ENCODE measurements around the gene MICAL3.
"Not testable (repeated sequence)": the region's sequence is repeated elsewhere in the genome, so short reads cannot be mapped to it uniquely, and the experiment has no call there.

MICAL3 gene

DNA sequence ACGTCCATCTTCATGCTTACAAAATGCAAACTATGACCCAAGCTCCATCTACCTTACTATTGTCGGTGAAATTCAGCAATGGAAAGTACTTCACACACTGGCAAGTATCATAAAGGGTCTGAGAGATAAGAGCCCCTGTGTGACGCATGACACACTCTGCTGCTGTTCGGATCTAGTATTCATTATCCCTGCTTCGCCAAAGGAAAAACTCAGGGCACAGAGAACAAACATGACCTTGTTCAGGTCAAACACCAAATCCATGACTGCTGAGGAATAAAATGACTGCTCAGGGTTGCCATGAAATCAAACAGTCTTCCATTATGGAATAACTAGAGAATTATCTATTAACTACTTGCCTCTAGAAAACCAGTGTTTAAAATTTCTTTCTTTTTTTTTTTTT is 73.0 kb downstream of the MICAL3 start:
- no peak for DNase-seq (ENCODE audit: low spot score)

DNA sequence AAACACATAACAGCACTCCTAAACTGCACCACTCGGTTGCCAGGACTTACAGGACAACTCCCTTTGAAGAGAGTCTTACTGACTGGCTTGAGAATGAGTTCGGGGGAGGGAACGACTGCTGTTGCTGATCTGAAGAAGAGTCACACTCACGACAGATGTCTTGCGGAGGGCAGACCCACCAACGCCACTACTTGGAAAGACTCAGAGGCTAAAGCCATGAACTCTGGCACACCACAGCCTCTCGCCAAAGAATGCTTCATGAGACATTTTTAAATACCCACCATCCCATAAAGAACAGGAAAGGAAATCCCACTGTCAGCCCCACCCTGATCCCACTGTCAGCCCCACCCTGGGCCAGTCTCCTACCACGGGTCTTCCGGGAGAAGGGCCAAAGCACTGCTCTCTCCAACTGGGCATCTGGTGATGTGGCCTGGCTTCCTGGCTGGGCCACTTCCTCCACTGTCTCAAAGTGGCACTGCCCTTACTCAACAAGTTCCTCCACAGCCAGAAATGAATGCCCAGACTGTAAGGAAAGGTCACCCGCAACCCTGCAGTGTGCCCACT is 73.6 kb downstream of the MICAL3 start:
- no peak for DNase-seq (ENCODE audit: low spot score)

DNA sequence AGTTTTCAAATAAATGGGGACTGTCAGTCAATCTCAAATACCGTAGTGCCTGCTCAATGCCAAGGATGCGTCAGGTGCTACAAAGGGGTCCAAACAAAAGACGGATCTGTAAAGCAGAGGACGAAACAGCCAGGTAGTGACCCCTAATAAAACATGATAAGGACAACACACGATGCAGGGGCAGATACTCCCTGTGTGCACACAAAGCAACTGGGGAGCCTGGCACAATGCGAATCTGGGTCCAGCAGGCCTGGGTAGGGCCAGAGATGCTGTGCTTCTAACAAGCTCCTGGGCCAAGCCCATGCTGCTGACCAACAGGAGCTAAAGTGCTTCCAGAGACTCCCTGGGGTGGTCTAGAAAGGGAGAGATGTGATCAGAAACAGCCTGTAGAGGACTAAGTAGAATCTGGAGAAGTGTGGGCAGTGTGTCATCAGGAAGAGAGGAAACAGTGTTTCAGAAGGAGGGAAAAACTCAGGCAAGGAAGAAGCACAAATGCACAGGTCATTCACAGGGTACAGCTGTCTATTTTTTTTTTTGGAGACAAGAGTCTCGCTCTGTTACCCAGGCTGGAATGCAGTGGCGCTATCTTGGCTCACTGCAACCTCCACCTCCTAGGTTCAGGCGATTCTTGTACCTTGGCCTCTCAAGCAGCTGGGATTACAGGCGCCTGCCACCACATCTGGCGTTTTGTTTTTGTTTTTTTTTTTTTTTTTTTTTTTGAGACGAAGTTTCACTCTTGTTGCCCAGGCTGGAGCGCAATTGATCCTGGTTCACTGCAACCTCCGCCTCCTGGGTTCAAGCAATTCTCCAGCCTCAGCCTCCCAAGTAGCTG is 74.5 kb downstream of the MICAL3 start:
- DNase-seq (ENCODE audit: low spot score) = no peak

DNA sequence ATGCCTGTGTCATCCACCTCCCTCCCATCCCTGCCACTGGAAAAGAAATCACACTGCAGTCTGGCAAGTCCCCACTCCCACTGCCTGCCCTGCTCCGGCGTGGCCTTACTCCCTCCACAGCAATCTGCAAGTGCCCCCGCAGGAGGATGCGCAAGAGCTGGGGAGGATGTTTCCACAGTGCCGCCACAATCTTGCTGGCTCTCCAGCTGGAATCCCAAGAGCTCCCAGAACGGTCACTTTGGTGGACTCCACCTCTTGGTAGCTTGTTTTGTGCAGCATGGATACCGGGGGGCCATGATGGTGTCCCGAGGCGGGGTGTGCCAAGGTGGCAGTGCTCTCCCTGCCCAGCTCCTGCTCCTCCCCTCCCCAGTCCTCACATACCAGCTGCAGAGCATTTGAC is 76.3 kb downstream of the MICAL3 start:
- DNase-seq (ENCODE audit: low spot score) = no peak

DNA sequence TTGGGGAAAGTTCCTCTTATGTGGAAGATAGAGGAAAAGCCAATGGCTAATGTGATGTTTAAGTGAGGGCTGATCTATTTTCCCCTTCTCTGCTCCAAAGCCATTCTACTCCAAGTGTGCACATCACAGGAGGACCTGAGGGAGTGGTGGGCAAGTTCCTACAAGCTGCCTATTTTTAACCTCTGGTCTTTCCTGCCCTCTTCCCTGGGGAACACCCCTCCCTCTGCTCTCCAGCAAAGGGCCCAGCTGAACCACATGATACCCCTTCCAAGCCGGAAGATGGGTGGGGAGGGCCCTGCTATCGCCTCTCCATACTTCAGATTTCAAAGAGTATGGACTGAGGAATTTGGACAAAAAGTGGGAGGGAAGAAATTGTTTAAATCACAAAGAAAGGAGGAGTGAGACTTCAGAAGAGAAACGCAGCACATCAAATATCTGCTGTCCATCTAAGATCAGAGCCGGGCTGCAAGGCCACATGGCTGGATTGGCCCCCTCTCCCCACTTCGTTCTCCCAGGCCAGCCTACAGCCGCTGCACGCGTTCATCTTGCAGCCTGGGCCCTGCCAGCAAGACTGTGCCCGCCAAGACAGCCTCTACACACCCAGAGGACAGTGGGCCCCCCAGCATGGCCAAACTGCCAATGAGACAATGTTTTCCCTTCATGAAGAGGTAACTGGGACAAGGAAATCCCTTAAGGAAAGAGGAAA is 77.5 kb downstream of the MICAL3 start:
- no peak for DNase-seq (ENCODE audit: low spot score)

DNA sequence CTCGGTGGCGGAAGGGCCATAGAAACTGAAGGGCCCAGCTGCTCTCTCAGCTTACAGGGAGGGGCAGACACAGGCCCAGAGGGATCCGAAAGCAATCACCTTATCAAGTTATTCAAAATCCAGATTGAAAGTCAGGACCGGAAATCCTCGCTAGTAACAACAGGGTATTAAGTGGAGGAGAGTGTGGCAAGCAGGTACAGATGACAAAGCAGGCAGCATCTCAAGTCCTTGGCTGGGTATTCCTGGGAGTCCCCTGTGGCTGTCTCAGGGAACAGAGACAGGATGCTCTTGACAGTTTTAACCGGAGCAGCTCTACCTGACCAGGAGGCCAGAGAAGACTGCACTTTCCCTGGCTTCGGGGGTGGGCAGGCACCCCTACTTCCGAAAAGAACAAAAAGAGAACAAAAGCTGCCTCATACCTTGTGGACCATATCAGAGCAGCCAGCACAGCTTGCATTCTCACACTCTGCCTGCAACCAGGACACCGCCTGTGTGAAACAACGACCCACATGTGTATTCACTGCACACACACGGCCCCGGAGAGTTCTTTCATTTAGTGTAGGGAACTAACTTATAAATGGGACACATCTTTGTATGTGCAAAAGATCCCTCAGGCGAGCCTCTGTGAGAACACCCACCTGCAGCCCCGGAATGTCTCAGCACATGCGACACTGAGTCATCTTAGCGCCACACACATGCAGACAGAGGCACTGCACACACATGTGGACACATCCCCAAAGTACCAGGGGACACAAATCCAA is 78.3 kb downstream of the MICAL3 start:
- no peak for DNase-seq (ENCODE audit: low spot score)

DNA sequence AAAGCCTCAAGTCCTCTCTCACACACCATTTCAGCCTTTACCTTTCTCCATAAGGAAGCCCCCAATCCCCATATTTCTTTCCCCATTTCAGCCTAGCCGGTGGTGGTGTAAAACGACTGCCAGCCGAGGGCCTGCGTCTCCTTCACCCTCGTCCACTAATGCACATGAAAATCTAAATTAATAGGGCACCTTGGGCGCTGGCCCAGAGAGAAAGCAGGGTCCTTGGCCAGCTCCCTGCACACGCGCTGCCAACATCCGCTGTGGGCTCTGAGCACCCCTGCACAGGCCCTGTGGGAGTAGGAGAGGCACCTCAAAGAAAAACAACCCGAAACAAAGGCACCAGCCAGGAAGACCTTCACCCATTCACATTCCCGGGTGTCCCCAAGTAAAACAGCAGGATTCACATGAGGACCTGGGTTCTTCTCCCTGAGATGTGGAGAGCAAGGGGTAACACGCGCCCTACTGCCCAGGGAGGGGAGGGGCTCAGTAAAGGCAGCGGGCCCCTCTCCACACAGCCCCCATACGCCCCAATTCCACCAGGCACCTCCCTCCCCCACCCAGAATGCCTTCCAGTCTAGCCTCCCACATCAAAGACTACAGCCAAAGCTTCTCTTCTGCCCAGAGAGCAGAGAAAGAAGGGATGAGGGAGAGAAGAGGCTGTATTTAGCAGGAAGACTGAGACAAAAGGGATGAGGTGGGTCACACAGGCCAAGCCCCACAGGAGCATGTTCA is 79.0 kb downstream of the MICAL3 start:
- no peak for DNase-seq (ENCODE audit: low spot score)

DNA sequence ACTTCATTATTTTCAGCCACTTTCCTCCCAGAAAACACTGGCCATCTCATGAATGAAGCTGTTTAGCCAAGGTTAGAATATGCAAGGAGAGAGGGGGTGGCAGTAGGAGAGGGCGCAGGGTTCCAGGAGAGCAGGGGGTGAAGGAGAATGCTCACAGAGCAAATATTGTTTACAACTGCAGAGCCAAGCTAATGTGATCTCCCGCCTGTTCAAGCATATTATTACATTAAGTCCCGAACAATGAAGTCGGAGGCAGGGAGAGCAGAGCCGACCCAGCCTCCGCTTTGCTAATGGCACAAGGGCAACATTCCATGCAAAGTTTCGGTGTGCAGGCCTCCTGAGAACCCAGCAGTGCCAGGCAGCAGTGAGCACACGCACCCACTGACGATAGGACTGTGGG is 80.1 kb downstream of the MICAL3 start:
- DNase-seq (ENCODE audit: low spot score) = no peak

DNA sequence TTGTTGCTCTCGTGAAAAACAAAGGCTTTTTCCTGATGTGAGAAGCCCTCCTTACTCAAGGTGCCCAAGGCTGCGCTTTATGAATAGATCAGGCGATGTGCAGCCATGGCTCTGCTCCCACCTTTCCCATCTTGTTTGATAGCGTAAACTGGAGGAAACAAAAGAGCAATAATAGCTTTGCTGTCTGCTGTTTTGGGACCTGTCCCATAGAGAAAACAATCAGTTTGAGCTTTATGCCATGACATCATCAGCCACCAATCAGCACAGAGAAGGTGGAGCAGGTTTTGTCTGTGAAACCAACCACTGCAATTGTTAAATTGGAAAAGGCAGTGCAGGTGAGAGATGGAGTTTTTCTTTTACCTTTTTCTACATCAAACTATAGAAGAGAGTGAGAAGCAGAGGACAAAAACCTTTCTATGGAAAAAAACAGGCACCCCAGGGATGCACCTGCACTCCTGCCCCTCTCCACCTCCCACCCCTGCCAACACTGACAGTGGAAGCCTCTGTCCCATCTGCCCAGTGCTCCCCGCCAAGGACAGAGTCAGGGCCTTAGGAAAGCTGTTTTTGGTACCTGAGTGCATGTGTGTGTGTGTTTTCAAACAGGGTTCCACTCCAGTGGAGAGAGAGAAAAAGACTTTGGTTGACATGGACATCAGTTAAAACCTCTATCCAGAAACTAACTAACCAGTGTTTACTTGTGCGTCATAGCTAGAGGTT is 80.7 kb downstream of the MICAL3 start:
- DNase-seq (ENCODE audit: low spot score) = no peak

DNA sequence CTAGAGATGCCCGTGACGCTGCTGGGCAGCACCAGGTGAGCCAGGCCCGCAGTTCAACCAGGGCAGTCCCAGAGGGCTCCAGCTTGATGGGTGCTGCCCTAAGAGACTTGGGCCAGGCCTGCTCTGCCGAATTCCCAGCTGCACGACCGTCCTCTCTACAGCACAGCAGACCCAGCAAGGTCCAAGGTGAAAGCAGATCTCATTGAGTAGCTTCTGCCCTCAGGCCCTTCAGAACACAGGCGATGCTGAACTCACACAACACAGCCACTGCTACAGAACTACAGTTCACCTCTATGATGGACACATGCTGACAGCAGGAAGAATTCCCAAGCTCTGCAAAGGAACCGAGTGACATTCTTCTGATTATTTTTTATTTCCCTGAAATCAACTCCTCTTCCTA is 81.6 kb downstream of the MICAL3 start:
- DNase-seq (ENCODE audit: low spot score) = no peak

DNA sequence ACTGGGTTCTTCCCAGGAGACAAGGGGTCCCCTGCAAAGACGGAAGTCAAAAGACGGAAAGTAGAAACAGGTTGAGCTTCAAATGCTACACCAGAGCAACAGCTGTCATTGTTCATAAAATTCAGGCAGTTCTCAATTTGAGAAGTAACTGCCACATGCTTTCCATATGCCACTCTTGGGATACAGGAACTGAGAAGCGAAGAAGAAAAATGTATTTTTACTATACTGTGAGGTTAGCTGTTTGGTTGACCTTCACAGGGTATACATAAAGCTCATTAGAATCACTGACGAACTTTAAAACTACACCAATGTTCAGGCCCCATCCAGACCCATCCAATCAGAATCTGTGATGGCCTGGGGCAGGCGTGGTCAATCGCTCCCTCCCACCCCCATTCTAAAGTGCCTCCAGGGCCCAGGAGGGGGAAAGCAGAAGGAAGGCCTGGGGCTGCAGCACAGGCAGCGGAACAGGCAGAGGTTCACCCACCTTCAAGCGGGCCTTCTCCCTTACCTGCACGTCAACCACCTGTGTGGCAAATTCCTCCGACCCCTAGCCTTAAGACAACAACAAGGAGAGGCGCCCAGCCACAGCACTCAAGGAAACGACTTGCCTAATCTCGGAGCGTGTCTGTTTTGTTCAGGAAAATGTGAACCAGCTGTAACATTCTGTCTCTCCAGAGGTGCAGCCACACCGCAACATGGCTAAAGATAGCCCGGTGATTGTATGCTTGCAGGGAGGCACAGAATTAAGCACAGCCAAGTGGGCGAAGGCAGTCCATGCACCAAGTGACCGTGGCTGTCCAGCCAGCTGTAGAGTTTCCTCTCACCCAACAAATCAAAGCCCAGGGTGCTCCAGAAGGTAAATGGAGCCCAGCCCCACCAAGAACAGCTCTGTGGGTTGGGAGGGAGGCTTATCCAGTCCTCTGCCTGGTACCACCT is 82.6 kb downstream of the MICAL3 start:
- no peak for DNase-seq (ENCODE audit: low spot score)

DNA sequence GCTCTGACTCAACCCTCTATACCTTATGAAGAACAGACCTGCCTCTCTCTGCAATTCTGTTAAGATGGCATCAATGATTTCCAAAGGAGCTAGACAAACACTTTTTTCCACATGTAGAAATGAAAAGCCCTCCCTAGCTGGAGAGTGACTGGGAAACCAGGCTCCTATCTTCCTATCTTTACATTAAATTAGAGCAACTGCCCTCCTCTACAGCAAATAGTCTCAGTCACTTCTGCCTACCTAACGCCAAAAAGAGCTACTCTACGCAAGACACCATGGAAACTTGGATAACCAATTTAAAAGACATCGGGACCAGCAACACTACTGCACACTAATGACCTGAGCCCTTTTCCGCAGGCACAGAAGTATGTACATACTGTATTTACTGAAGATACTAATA is 84.8 kb downstream of the MICAL3 start:
- DNase-seq (ENCODE audit: low spot score) = no peak

DNA sequence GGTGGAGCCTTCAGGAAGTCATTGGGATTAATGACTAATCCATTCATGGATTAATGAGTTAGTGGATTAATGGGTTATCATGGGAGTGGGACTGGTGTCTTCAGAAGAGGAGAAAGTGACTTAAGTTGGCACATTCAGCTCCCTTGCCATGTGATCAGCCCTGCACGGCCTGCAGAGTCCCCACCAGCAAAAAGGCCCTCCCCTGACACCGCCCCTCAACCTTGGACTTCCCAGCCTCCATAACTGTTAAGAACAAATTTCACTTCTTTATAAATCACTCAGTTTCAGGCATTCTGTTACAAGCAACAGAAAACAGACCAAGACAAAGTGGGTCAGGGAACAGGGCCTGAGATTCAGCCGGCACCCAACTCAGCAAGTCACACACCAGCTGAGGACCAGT is 85.3 kb downstream of the MICAL3 start:
- DNase-seq (ENCODE audit: low spot score) = no peak

DNA sequence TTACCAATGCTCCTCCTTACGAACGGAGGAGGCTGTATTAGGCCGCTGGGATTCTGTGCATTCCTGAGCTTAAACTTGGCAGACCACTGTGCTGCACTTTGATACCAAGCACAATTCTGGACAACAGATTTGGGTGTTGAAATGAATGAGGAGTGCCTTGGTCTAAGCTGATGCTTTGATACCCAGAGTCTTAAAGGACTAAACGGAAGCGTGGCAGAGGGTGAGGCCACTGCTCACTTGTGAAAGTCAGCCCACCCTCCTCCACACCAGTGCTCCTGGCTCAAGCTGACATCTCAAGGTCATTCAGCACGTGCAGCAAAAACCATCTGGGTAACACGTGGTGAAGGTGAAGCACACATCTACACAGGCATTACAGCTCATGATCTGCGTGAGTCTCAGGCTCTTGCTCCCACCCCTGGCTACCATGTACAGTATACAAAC is 85.9 kb downstream of the MICAL3 start:
- no peak for DNase-seq (ENCODE audit: low spot score)

DNA sequence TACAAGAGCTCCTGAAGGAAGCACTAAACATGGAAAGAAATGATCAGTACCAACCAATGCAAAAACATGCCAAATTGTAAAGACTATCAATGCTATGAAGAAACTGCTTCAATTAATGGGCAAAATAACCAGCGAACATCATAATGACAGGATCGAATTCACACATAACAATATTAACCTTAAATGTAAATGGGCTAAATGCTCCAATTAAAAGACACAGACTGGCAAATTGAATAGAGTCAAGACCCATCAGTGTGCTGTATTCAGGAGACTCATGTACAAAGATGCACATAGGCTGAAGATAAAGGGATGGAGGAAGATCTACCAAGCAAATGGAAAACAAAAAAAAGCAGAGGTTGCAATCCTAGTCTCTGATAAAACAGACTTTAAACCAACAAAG is 91.9 kb downstream of the MICAL3 start:
- not testable (repeated sequence) for DNase-seq (ENCODE audit: low spot score)

DNA sequence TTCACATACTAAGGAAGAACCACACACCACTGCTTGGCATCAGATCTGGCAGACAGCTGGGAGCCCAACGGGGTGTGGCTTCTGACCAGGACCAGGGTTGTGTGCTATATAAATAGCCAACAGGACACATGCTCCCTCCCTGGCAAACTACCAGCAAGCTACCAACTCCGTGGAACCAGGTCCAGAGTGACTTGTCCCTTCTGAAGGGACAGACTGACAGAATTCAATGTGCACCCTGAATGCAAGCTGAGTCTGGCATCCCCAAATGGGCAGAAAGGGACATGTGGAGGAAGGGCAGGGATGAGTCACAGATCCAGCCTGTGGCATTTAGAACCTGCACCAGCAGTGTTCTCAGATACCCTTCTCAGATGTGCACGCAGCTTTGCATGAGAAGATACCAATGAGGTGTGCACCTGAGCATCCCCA is 92.9 kb downstream of the MICAL3 start:
- DNase-seq (ENCODE audit: low spot score) = no peak

DNA sequence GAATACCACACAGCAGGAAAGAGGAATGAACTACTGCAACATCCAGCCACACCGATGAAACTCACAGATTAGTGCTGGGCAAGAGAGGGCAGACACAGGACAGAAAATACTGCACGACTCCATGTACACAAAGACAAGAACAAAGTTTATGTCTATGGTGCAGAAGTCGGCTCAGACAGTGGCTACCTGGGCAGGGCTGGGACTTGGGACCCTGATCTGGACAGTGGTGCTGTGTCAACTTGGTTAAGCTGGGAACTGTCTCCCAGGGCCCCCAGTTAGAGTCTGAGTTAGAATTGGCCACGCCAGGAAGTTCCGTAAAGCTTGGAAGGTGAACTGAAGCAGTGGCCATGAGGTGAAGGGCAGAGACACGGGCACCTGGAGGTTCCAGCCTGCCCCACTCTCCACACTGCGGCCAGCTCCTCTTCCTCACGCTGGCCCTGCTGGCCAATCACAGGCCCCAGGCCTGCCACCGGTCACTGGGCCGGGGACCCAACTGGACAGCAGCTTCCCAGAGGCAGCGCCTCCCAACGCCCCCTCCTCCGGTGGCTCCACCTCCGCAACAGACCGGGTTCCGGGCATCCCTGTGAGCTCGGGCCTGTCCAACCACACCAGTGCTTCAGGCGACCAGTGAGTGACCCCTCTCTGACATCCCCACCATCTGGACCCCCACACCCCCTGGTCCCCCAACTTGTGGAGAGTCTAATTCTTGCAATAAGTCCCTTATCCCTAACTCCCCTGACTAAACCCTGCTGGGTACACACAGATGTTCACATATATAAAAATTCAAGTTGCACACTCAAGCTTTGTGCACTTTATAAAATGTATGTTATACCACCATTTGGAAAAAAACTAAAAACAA is 93.7 kb downstream of the MICAL3 start:
- DNase-seq (ENCODE audit: low spot score) = no peak

DNA sequence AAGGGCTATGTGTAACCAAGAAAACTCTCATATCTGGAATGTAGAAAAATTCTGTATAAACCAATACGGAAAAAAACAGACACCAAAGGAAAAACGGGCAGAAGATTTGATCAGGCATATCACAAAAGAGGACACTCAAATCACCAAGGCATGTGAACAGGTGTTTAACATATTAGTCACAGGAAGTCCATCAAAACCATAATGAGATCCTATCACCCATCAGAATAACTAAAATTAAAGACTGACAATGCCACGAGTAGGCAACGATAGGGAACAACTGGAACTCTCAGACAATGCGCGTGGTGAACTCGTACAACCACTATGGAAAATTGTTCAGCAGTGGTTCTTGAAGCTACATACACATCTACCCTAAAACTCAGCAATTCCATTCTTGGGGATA is 94.5 kb downstream of the MICAL3 start:
- no peak for DNase-seq (ENCODE audit: low spot score)

DNA sequence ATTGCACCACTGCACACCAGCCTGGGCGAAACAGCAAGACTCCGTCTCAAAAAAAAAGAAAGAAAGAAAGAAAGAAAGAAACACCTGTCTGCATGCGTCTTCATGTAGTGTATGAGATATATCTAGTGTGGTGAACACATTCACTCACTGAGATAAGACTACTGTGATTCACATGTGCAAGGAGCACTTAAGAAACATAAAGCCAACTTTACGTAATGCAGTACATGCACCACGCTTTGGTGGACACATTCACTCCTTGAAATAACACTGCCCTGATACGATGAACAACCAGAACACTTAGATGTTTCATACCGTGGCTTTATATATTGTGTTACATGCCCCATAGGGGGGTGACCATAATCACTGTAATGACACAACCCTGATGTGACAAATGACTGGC is 96.0 kb downstream of the MICAL3 start:
- no peak for DNase-seq (ENCODE audit: low spot score)

Data from hematopoietic multipotent progenitor cell treated with erythropoietin and hydrocortisone succinate and interleukin-3 and kit ligand, for 15 days (in vitro differentiated cells).